NB4 (cell line): ENCODE measurements around the gene STK24.

Source experiments
- CTCF ChIP-seq: IDR thresholded peaks from one replicate; pipeline ENCODE4 v1.5.1; 2012; ENCODE audit warnings: low read depth, low read length
- MYC ChIP-seq: IDR thresholded peaks from 2 replicates; pipeline ENCODE4 v1.6.1; 2011; ENCODE audit warnings: low read depth, low read length
- POLR2A ChIP-seq: IDR thresholded peaks from 2 replicates; pipeline ENCODE4 v1.6.1; 2011; ENCODE audit warnings: mild to moderate bottlenecking; ENCODE audit not compliant: insufficient read length; ENCODE audit errors: extremely low read depth
- TF ChIP-seq, protein P1 (sequence below): IDR thresholded peaks from 2 replicates; pipeline ENCODE4 v1.6.1; 2011; ENCODE audit warnings: low read depth, low read length

- TF ChIP-seq CTCF, result no peak
- TF ChIP-seq, protein P1, sequence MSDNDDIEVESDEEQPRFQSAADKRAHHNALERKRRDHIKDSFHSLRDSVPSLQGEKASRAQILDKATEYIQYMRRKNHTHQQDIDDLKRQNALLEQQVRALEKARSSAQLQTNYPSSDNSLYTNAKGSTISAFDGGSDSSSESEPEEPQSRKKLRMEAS, result no peak
- TF ChIP-seq POLR2A, result no peak
- TF ChIP-seq MYC, result no peak
Observed at GRCh38 chr13:98537740-98538139, 39.2 kb downstream of the STK24 start.
